GM21423 (cell line): ENCODE results near the gene HINT2.

Experiments
- ATAC-seq: cut with Tn5 transposase; IDR thresholded peaks from one replicate; pipeline ENCODE4 v1.9.1; 2021; ENCODE audit warnings: mild to moderate bottlenecking, moderate library complexity; ENCODE audit not compliant: unreplicated experiment

The HINT2 gene

GRCh38 chr9:35841645-35841900, 26.7 kb upstream of the HINT2 start:
- ATAC-seq: no peak

- no peak for ATAC-seq
Measured at GRCh38 chr9:35840881-35841644, 26.2 kb upstream of the HINT2 start.

DNA sequence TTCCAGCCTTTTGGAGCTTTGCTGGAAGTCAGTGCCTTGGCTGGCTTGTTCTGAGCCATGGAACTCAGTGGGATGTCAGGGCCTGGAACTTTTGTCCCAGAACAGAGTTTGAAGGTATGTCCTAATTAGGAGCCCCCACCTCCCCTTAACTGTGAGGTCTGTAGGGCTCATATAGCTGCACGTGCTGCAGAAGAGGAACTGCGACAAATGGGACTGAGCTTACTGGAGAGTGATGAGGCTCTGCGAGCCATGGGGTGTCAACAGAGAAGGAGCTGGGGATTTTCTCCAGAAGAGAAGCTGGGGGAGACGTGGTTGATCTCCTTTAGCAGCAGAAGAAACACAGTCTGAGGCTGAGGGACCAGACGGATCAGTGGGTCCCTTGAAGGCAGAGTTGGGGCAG, 25.1 kb upstream of the HINT2 start:
- ATAC-seq: no peak

- no peak for ATAC-seq
Measured at GRCh38 chr9:35836595-35836994, 21.8 kb upstream of the HINT2 start.

- ATAC-seq: no peak
Measured at GRCh38 chr9:35835766-35836165, 20.9 kb upstream of the HINT2 start.

DNA sequence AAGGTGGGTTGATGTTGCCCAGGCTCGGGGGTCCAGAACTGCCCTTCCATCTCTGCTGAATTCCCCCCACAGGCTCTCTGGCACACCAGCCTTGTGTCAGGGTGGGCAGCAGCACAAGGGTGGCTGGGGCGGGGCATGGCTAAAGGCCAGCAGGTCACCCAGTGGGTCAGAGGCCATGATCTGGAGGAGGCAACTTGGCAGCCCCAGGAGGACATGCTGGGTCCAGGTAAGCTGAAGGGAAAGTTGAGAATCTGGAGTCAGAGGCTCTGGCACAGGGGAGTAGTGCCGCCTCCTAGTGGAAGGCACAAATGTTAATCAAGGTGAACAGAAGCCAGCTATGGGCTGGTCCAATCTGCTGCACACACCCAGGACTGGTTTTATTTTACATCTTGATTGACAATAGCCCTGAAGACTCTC, 20.4 kb upstream of the HINT2 start:
- no peak for ATAC-seq

DNA sequence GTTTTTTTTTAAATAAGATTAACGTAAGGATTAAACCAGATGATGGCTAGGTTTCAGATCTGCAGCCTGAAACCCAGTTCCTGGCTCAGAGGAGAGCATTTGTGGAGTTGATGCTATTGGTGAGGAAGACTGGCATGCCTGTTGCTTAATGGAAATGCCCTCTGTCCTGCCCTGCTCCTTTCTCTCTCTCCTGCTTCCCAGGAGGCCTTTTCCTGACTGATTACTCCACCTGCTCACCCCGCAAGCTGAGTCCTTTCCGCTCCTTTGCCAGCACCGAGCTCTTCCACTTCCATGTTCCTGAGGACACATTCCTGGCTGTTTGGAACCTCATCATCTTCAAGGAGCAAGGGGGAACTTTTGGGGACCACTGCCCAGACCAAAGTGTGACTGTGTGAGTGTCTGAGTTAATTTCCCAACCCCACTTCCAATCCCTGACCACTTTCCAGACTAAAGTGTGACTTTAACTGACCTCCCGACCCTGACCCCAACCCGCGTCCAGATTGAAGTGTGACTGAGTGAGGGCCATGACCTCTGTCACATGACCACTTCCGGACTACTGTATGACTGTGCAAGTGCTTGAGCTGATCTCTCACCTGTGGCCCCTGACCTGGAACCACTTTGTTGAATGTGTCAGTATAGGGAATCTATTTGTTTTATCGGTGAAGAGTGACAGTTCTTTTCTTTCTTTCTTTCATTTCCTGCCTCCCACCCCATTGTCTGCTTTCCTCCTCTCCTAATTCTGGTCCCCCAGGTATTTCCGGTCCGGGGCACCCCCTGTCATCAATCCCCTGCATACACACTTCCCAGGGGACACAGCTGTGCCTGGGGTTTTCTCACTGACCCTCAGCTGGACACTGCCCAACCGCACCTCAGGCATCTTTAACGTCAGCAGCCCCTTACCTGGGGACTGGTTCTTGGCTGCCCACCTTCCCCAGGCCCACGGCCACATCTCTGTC, 19.7 kb upstream of the HINT2 start:
- no peak for ATAC-seq

DNA sequence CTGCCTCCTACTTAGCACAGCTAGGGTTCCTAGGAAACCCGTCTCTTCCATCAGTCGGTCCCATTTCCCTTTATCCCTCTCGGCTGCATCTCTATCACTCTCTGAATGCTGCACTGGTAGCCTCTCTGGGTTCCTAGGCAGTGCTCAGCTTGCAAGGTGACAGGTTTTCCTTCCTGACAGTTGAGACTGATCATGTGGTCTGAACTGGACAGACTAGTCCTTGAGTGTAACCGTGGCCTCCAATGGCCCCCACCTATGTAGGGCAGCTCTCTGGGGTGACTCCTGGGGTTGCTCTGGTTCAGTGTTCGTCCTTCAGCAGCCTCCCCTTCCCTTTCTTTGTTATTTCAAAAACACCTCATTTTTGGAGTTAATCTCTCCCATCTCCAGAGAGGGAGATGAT, 18.0 kb upstream of the HINT2 start:
- ATAC-seq: no peak

DNA sequence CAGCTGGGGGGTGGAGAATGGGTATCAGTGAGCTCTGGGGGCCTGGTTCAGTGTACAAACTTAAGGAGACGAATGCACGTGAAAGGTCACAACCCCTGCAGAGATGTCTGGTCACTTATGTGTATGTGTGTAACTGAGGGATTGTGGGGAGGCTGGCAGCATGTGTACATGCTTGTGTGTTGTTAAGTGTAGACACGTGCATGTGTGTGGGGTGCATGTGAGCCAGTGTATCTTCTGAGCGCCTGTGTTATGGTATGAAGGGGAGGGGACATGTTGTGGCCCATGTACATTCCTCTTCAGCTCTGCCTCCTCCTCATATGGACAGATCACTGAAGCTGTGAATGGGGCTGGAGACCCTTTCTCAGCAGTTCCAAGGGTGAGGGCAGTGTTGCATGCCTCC, 16.2 kb upstream of the HINT2 start:
- no peak for ATAC-seq

- no peak for ATAC-seq
Measured at GRCh38 chr9:35829764-35830096, 14.9 kb upstream of the HINT2 start.

DNA sequence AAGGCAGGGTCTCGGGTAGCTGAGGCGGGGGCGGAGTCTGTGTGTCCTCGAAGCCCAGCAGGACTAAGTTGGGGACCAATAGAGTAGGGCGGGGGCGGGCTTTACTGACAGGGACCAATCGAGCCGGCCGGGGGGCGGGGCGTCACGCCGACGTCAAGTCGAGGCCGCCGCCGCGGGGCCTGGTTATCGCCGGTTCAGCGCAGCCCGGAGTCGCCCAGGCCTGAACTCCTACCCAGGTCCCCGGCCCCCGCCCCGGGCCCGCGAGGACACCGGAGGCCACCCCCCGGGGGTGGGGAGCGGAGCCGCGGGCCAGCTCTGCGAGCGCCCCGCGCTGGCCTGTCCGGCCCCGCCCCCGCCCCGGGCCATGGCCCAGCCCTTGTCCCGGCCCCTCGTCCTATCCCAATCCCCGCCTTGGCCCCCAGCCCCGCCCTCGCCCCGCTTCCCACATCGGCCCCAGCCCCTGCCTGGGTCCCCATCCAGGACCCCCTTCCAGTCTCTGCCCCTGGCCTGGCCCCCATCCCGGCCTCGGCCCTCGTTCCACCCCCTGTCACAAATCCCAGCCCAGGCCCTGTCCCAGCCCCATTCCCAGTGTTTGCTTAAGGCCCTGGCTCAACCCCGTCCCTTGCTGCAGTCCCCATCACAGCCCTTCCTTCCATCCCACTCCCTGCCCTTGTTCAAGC, 14.4 kb upstream of the HINT2 start, which contains the start of gene TMEM8B:
Gene TMEM8B (plus strand): TSS at position 145 of the 680 bp plus-strand sequence. CDS start 220 bp downstream, at position 365.
- ATAC-seq: peak; percentile 74

- peak; percentile 5 for ATAC-seq
Measured at GRCh38 chr9:35828716-35829083, 13.9 kb upstream of the HINT2 start, which contains the start of gene FAM221B. Gene FAM221B, minus strand, starts transcription at chr9:35828732. Its CDS starts 2,571 bp downstream, at chr9:35826161.

GRCh38 chr9:35827486-35827885, 12.6 kb upstream of the HINT2 start:
- ATAC-seq: no peak

GRCh38 chr9:35826071-35826701, 11.3 kb upstream of the HINT2 start:
- ATAC-seq: no peak

- no peak for ATAC-seq
Measured at GRCh38 chr9:35822926-35823325, 8.1 kb upstream of the HINT2 start.

GRCh38 chr9:35820076-35820475, 5.2 kb upstream of the HINT2 start:
- ATAC-seq: no peak

DNA sequence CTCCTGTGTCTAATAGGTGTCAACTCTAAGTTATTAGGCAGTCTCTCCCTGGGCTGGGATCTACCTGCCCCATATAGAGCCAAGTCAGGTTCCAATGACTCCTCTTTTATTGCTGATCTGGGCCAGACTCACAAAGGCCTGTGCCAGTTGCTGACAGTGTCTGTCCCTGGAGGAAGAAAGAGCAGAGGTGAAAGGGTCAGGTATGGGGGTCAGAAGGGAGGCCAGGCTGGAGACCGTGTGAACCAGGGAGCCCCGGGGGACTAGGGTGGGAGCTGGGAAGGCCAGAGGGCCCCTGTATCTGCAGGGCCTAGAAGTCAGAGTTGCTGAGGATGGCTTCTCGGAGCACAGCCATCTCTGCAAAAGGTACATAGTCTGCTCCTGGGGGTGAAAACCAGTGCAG, 3.5 kb upstream of the HINT2 start:
- no peak for ATAC-seq

DNA sequence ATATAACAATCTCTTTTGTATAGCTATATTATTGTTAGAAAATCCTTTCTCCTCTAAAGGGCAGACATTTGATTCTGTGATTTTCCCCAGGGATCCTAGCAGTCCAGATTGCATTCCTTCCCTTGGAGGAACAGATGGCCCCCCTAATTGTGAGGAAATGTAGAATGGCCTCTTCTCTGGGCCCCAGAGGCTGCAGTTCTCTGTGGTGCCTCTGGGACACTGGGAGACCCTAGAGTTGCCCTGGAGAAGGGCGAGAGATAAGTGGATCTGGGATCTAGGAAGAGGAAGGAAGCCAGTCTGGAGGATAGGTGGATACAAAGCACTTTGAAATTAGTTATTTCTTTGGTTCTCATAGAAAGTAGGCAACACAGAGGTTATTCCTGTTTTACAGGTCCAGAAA, 1.9 kb upstream of the HINT2 start:
- ATAC-seq: no peak

- peak; percentile 19 for ATAC-seq
Measured at GRCh38 chr9:35814106-35814840, 569 bp downstream of the HINT2 start.

- no peak for ATAC-seq
Measured at GRCh38 chr9:35813434-35814105, 1.3 kb downstream of the HINT2 start.
